ENCODE results near the gene FRYL.

- no peak for TF ChIP-seq EZH2 (IDR thresholded peaks at IDR 0.05; ENCODE audit: low read length, missing control alignments)
- TF ChIP-seq, protein P1, sequence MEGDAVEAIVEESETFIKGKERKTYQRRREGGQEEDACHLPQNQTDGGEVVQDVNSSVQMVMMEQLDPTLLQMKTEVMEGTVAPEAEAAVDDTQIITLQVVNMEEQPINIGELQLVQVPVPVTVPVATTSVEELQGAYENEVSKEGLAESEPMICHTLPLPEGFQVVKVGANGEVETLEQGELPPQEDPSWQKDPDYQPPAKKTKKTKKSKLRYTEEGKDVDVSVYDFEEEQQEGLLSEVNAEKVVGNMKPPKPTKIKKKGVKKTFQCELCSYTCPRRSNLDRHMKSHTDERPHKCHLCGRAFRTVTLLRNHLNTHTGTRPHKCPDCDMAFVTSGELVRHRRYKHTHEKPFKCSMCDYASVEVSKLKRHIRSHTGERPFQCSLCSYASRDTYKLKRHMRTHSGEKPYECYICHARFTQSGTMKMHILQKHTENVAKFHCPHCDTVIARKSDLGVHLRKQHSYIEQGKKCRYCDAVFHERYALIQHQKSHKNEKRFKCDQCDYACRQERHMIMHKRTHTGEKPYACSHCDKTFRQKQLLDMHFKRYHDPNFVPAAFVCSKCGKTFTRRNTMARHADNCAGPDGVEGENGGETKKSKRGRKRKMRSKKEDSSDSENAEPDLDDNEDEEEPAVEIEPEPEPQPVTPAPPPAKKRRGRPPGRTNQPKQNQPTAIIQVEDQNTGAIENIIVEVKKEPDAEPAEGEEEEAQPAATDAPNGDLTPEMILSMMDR (conservative IDR thresholded peaks at IDR 0.05 in 1 of 2, IDR thresholded peaks at IDR 0.05 in 1 of 2; ENCODE audit: low read depth in 1 of 2, low read length in 2 of 2): no peak
Measured at GRCh38 chr4:48653217-48654014, 126.7 kb downstream of the FRYL start.

All from fibroblast of lung (primary cell).